Measurements from ENCODE around the gene RAP2C.

Gene RAP2C

GRCh38 chrX:132181364-132181763 lies 37.9 kb downstream of the RAP2C start:
- TF ChIP-seq CTCF (conservative IDR thresholded peaks at IDR 0.05) (no peak), ZFX (IDR thresholded peaks at IDR 0.05) (no peak)
- H3K27ac ChIP-seq, result peak overlapping the region; percentile 11; the same call in 1 of the 2 replicates

- peak overlapping the region; percentile 11; the same call in 1 of the 2 replicates for H3K27ac ChIP-seq
- no peak for TF ChIP-seq CTCF (conservative IDR thresholded peaks at IDR 0.05)
- TF ChIP-seq ZFX (IDR thresholded peaks at IDR 0.05), result no peak
These were observed 38.3 kb downstream of the RAP2C start for GRCh38 chrX:132180929-132181328.

GRCh38 chrX:132173647-132174046 lies 45.6 kb downstream of the RAP2C start:
- TF ChIP-seq ZFX (IDR thresholded peaks at IDR 0.05) (no peak), CTCF (conservative IDR thresholded peaks at IDR 0.05) (no peak)
- H3K27ac ChIP-seq, result no peak overlapping the region

- no peak for TF ChIP-seq ZFX (IDR thresholded peaks at IDR 0.05)
- TF ChIP-seq CTCF (conservative IDR thresholded peaks at IDR 0.05), result no peak
- H3K27ac ChIP-seq, result no peak overlapping the region
These were observed 47.4 kb downstream of the RAP2C start for GRCh38 chrX:132171881-132172280.

GRCh38 chrX:132171478-132171877 lies 47.8 kb downstream of the RAP2C start:
- no peak overlapping the region for H3K27ac ChIP-seq
- TF ChIP-seq CTCF (conservative IDR thresholded peaks at IDR 0.05) (peak; percentile 9; the same call in 1 of the 2 replicates), ZFX (IDR thresholded peaks at IDR 0.05) (no peak)

- H3K27ac ChIP-seq, result no peak overlapping the region
- no peak for TF ChIP-seq ZFX (IDR thresholded peaks at IDR 0.05)
- TF ChIP-seq CTCF (conservative IDR thresholded peaks at IDR 0.05), result no peak
These were observed 49.7 kb downstream of the RAP2C start for GRCh38 chrX:132169554-132169953.

- H3K27ac ChIP-seq, result no peak overlapping the region
- TF ChIP-seq ZFX (IDR thresholded peaks at IDR 0.05), result no peak
- no peak for TF ChIP-seq CTCF (conservative IDR thresholded peaks at IDR 0.05)
These were observed 53.6 kb downstream of the RAP2C start for GRCh38 chrX:132165651-132166050.
